ENCODE results near the gene GRAP2. TPM values are rescaled to one million over a fixed set of nuclear protein-coding genes. Genes with fewer than 3 reads are reported as not detected.
"Not testable (repeated sequence)": the region's sequence is repeated elsewhere in the genome, so short reads cannot be mapped to it uniquely, and the experiment has no call there.

The GRAP2 gene
- total RNA-seq, 4 donors from 2014 or later, result 0.76 to 11.1 (median 1.1) TPM

GRCh38 chr22:39859903-39860588 is 40.8 kb upstream of the GRAP2 start:
- Histone ChIP-seq H3K27me3 (peaks cover 0 to 33% (median 0%) of the 10 kb centered on the region in 4 donors), H3K9me3 (no peaks in the 10 kb centered on the region), H3K27ac (no peak overlapping the region), H3K4me3 (no peak overlapping the region), H3K4me1 (no peaks in the 10 kb centered on the region), H3K36me3 (no peaks in the 10 kb centered on the region)
- WGBS, 2 donors, result 67 to 70% methylated on average over 7 of the region's 7 CpGs
- TF ChIP-seq POLR2A (IDR thresholded peaks at IDR 0.05) (no peak), CTCF (IDR thresholded peaks at IDR 0.05) (no peak)
- intact Hi-C loops (cut with DNase I), result no loop called here
- no peak for DNase-seq

GRCh38 chr22:39868741-39869140 is 32.1 kb upstream of the GRAP2 start:
- 44 to 50% methylated on average over 1 of the region's 1 CpG for WGBS, 2 donors
- H3K27ac ChIP-seq, result no peak overlapping the region
- H3K36me3 ChIP-seq, result no peaks in the 10 kb centered on the region
- peaks cover 0 to 16% (median 0%) of the 10 kb centered on the region in 4 donors for H3K27me3 ChIP-seq
- H3K9me3 ChIP-seq, result no peaks in the 10 kb centered on the region
- no peak overlapping the region for H3K4me3 ChIP-seq
- H3K4me1 ChIP-seq, result no peaks in the 10 kb centered on the region
- intact Hi-C loops (cut with DNase I), result no loop called here
- no peak for TF ChIP-seq POLR2A (IDR thresholded peaks at IDR 0.05)
- no peak for TF ChIP-seq CTCF (IDR thresholded peaks at IDR 0.05)
- DNase-seq, result no peak

GRCh38 chr22:39869797-39870196 is 31.1 kb upstream of the GRAP2 start:
- H3K27me3 ChIP-seq; H3K9me3 ChIP-seq; intact Hi-C loops (cut with DNase I); H3K4me3 ChIP-seq; H3K36me3 ChIP-seq; H3K27ac ChIP-seq; DNase-seq; H3K4me1 ChIP-seq: not testable (repeated sequence)
- 94 to 95% methylated on average over 2 of the region's 2 CpGs for WGBS, 2 donors

- 70 to 71% methylated on average over 5 of the region's 5 CpGs for WGBS, 2 donors
- no peak overlapping the region for H3K4me3 ChIP-seq
- TF ChIP-seq CTCF (IDR thresholded peaks at IDR 0.05) (no peak), POLR2A (IDR thresholded peaks at IDR 0.05) (no peak)
- DNase-seq, result no peak
- no peaks in the 10 kb centered on the region for H3K4me1 ChIP-seq
- intact Hi-C loops (cut with DNase I), result no loop called here
- H3K9me3 ChIP-seq, result no peaks in the 10 kb centered on the region
- no peak overlapping the region for H3K27ac ChIP-seq
- H3K36me3 ChIP-seq, result no peaks in the 10 kb centered on the region
- peaks cover 0 to 3% (median 0%) of the 10 kb centered on the region in 4 donors for H3K27me3 ChIP-seq
These were observed 29.7 kb upstream of the GRAP2 start for GRCh38 chr22:39871008-39871798.

GRCh38 chr22:39872548-39872947 is 28.3 kb upstream of the GRAP2 start:
- no peak overlapping the region for H3K4me3 ChIP-seq
- TF ChIP-seq CTCF (IDR thresholded peaks at IDR 0.05), result no peak
- TF ChIP-seq POLR2A (IDR thresholded peaks at IDR 0.05), result no peak
- 67 to 70% methylated on average over 1 of the region's 1 CpG for WGBS, 2 donors
- H3K27ac ChIP-seq, result no peak overlapping the region
- no peaks in the 10 kb centered on the region for H3K36me3 ChIP-seq
- intact Hi-C loops (cut with DNase I), result no loop called here
- H3K27me3 ChIP-seq, result peaks cover 0 to 12% (median 0%) of the 10 kb centered on the region in 4 donors
- no peak for DNase-seq
- no peaks in the 10 kb centered on the region for H3K4me1 ChIP-seq
- no peaks in the 10 kb centered on the region for H3K9me3 ChIP-seq
